ENCODE data around the gene PLIN3.

The PLIN3 gene, protein sequence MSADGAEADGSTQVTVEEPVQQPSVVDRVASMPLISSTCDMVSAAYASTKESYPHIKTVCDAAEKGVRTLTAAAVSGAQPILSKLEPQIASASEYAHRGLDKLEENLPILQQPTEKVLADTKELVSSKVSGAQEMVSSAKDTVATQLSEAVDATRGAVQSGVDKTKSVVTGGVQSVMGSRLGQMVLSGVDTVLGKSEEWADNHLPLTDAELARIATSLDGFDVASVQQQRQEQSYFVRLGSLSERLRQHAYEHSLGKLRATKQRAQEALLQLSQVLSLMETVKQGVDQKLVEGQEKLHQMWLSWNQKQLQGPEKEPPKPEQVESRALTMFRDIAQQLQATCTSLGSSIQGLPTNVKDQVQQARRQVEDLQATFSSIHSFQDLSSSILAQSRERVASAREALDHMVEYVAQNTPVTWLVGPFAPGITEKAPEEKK

DNA sequence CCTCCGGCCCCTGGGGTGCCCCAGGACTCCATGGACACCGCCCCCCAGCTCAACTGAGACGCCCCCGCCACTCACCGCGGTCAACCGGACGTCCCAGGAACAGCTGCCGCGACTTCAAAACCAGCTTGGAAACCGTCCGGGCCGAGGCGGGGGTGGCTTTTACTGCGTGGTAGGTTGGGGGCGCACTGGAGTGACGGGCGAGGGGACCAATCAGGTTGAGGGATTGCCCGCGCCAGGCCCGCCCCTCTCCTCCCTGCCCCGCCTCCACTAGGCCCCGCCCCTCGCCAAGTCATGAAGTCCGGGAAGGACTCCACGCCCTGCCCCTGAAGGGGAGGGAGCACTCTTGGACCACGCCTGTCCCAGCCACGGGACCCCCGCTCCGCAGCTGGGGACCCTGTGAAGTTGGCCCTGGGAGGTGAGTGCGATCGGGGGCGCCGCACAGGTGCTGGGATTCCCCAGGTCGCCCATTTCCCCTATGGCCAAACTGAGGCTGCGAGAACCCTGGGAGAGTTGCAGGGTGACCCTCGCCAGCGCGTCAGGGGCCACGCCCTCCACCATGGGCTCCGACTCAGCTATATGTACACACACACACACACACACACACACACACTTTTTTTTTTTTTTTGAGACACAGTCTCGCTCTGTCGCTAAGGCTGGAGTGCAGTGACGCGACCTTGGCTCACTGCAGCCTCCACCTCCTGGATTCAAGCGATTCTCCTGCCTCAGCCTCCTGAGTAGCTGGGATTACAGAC is at the start of gene PLIN3:
Gene PLIN3 (minus strand): TSS at position 134 of the 752 bp plus-strand sequence. CDS start 6,273 bp downstream, outside the sequence.
- Histone ChIP-seq H3K9me3 (ENCODE audit: control insufficient read depth, insufficient read depth, low read length) (no peaks in the 10 kb centered on the region), H3K79me2 (ENCODE audit: control insufficient read depth, low read length) (peaks cover 40% of the 10 kb centered on the region), H3F3A (ENCODE audit: control insufficient read depth, insufficient read depth) (peaks cover 11% of the 10 kb centered on the region), H3K4me1 (ENCODE audit: control insufficient read depth, low read length) (peaks cover 72% of the 10 kb centered on the region), H3K27me3 (ENCODE audit: control insufficient read depth, low read length) (no peaks in the 10 kb centered on the region), H3K4me3 (ENCODE audit: low read length) (peak within 1 kb of the TSS; percentile 98), H4K20me1 (ENCODE audit: control insufficient read depth, insufficient read depth, low read depth, low read length) (no peaks in the 10 kb centered on the region), H3K36me3 (ENCODE audit: control insufficient read depth, low read length) (peaks cover 29% of the 10 kb centered on the region), H3K27ac (ENCODE audit: low read depth, low read length) (peak within 1 kb of the TSS; percentile 75), H3K9me2 (replicated peaks; ENCODE audit: control insufficient read depth, low read length) (no peaks in the 10 kb centered on the region), H3K4me2 (ENCODE audit: low read length) (peak within 1 kb of the TSS; percentile 97)
- no peak for TF ChIP-seq EZH2phosphoT487 (IDR thresholded peaks at IDR 0.05; ENCODE audit: borderline replicate concordance, low read length)
- no peak for TF ChIP-seq CTCF (IDR thresholded peaks at IDR 0.05; ENCODE audit: low read depth, low read length, poor library complexity, severe bottlenecking)

- Histone ChIP-seq H3K79me2 (ENCODE audit: control insufficient read depth, low read length) (peaks cover 100% of the 10 kb centered on the region), H3K4me2 (ENCODE audit: low read length) (peak overlapping the region; percentile 6; the same call in 1 of the 2 replicates), H3K9me3 (ENCODE audit: control insufficient read depth, insufficient read depth, low read length) (no peaks in the 10 kb centered on the region), H3K4me1 (ENCODE audit: control insufficient read depth, low read length) (peaks cover 53% of the 10 kb centered on the region), H3F3A (ENCODE audit: control insufficient read depth, insufficient read depth) (no peaks in the 10 kb centered on the region), H3K36me3 (ENCODE audit: control insufficient read depth, low read length) (peaks cover 96% of the 10 kb centered on the region), H3K27me3 (ENCODE audit: control insufficient read depth, low read length) (no peaks in the 10 kb centered on the region), H3K9me2 (replicated peaks; ENCODE audit: control insufficient read depth, low read length) (no peaks in the 10 kb centered on the region), H4K20me1 (ENCODE audit: control insufficient read depth, insufficient read depth, low read depth, low read length) (peaks cover 43% of the 10 kb centered on the region), H3K27ac (ENCODE audit: low read depth, low read length) (peak overlapping the region; percentile 29; the same call in 1 of the 2 replicates), H3K4me3 (ENCODE audit: low read length) (no peak overlapping the region)
- TF ChIP-seq EZH2phosphoT487 (IDR thresholded peaks at IDR 0.05; ENCODE audit: borderline replicate concordance, low read length): no peak
- no peak for TF ChIP-seq CTCF (IDR thresholded peaks at IDR 0.05; ENCODE audit: low read depth, low read length, poor library complexity, severe bottlenecking)
Measured at GRCh38 chr19:4916292-4917082, 49.0 kb upstream of the PLIN3 start.

DNA sequence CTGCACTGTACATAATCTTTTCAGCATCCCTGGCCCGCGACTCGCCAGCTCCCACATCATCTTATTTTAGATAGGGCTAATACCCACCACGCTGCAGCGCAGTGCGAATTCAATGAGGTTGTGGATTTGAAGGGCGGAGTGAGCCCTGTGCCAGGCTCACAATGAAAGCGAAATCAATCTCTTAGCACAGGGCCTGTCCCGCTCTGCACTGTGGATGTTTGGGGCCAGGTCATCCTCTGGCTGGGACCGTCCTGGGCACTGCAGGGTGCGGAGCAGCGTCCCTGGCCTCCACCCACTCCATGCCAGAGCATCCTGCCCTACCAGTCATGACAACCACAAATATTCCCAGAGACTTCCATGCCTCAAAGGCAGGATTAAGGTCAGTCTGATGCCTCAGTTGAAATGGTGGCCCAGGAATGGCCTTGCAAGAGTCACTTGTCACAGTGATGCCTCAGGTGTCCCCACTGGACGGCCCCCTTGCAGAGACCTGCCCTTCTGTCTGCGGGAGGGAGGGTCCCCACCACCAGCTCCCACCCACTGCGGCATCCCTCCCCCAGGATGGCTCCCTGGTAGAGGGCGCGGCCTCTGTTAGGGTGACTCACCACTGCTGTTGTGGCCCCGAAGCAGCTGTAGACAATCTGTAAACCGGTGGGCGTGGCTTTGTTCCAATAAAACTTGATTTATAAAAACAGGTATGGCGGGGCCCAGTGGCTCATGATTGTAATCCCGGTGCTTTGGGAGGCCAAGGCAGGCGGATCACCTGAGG is 47.5 kb upstream of the PLIN3 start:
- Histone ChIP-seq H3K4me2 (ENCODE audit: low read length) (peak overlapping the region; percentile 6; the same call in 1 of the 2 replicates), H3K4me3 (ENCODE audit: low read length) (0 out of 2 replicates have a peak overlapping the region, but pooled peaks have one; percentile 6), H3K27ac (ENCODE audit: low read depth, low read length) (no peak overlapping the region), H3F3A (ENCODE audit: control insufficient read depth, insufficient read depth) (peaks cover 2% of the 10 kb centered on the region; the same call in 1 of the 2 replicates), H3K9me3 (ENCODE audit: control insufficient read depth, insufficient read depth, low read length) (no peaks in the 10 kb centered on the region), H3K9me2 (replicated peaks; ENCODE audit: control insufficient read depth, low read length) (no peaks in the 10 kb centered on the region), H3K36me3 (ENCODE audit: control insufficient read depth, low read length) (peaks cover 94% of the 10 kb centered on the region), H4K20me1 (ENCODE audit: control insufficient read depth, insufficient read depth, low read depth, low read length) (peaks cover 44% of the 10 kb centered on the region), H3K27me3 (ENCODE audit: control insufficient read depth, low read length) (no peaks in the 10 kb centered on the region), H3K4me1 (ENCODE audit: control insufficient read depth, low read length) (peaks cover 58% of the 10 kb centered on the region), H3K79me2 (ENCODE audit: control insufficient read depth, low read length) (peaks cover 100% of the 10 kb centered on the region)
- TF ChIP-seq CTCF (IDR thresholded peaks at IDR 0.05; ENCODE audit: low read depth, low read length, poor library complexity, severe bottlenecking): no peak
